CD14-positive monocyte (primary cell): Measurements from ENCODE around the gene PARP4. TPM values are rescaled to one million over a fixed set of nuclear protein-coding genes. Genes with fewer than 3 reads are reported as not detected.
"Not testable (repeated sequence)": the region's sequence is repeated elsewhere in the genome, so short reads cannot be mapped to it uniquely, and the experiment has no call there.

Source experiments
- DNase-seq, 3 donors: peaks; one replicate each; pipeline ENCODE4 v3.0.0-alpha.2; 2011 to 2022
- H2AFZ ChIP-seq: 2 replicates; pipeline ENCODE4 v1.6.0; 2012; ENCODE audit warnings: mild to moderate bottlenecking, low read depth, low read length, inconsistent platforms; ENCODE audit not compliant: insufficient read depth, poor library complexity, severe bottlenecking
- H3K27ac ChIP-seq, 2 donors: 1 replicate in 1 of 2; 2 replicates in 1 of 2; pipeline ENCODE4 v1.5.1; 2012 to 2013; ENCODE audit warnings: low read length in 2 of 2, control low read depth in 1 of 2, inconsistent platforms in 1 of 2, low read depth in 1 of 2, mild to moderate bottlenecking in 1 of 2
- H3K27me3 ChIP-seq, 2 donors: one replicate each; pipeline versions ENCODE4 v1.6.0 to v1.6.1; 2011 to 2013; ENCODE audit warnings: low read length in 2 of 2; ENCODE audit not compliant: control insufficient read depth in 2 of 2, insufficient read depth in 2 of 2
- H3K36me3 ChIP-seq, 2 donors: replicated peaks in 1 of 2; 1 replicate in 1 of 2; 2 replicates in 1 of 2; pipeline versions ENCODE4 v1.5.1 to v1.6.1; 2012 to 2013; ENCODE audit warnings: low read length in 2 of 2, control low read depth in 1 of 2, inconsistent platforms in 1 of 2, mild to moderate bottlenecking in 1 of 2; ENCODE audit not compliant: insufficient read depth in 2 of 2, control insufficient read depth in 1 of 2
- H3K4me1 ChIP-seq, 2 donors: 1 replicate in 1 of 2; 2 replicates in 1 of 2; pipeline versions ENCODE4 v1.5.1 to v1.6.1; 2012 to 2013; ENCODE audit warnings: low read length in 2 of 2, control low read depth in 1 of 2, inconsistent platforms in 1 of 2, mild to moderate bottlenecking in 1 of 2, moderate library complexity in 1 of 2; ENCODE audit not compliant: insufficient read depth in 2 of 2, control insufficient read depth in 1 of 2
- H3K4me2 ChIP-seq: replicated peaks from 2 replicates; pipeline ENCODE3; 2012; ENCODE audit warnings: low read length, moderate library complexity, mild to moderate bottlenecking; ENCODE audit not compliant: poor library complexity, severe bottlenecking; ENCODE audit errors: extremely low read depth
- H3K4me3 ChIP-seq, 3 experiments: fragments of 200-600 bp in 1 of 3; sonication (generic) in 1 of 3; replicated peaks in 1 of 3; 1 replicate in 2 of 3; 2 replicates in 1 of 3; pipeline ENCODE4 v1.5.1; 2011 to 2013; ENCODE audit warnings: low read length in 3 of 3, mild to moderate bottlenecking in 3 of 3, control low read depth in 2 of 3, low read depth in 2 of 3, inconsistent platforms in 1 of 3, moderate library complexity in 1 of 3
- H3K79me2 ChIP-seq: 2 replicates; pipeline ENCODE4 v1.6.0; 2012; ENCODE audit warnings: mild to moderate bottlenecking, control low read depth, inconsistent platforms, low read length, moderate library complexity; ENCODE audit not compliant: insufficient read depth
- H3K9ac ChIP-seq: 2 replicates; pipeline ENCODE4 v1.6.0; 2017; ENCODE audit warnings: low read length, mild to moderate bottlenecking; ENCODE audit not compliant: insufficient read depth, poor library complexity, severe bottlenecking
- H3K9me3 ChIP-seq, 2 donors: replicated peaks in 1 of 2; 1 replicate in 1 of 2; 2 replicates in 1 of 2; pipeline versions ENCODE4 v1.5.1 to v1.6.1; 2012 to 2013; ENCODE audit warnings: low read length in 2 of 2, control low read depth in 1 of 2; ENCODE audit not compliant: control insufficient read depth in 1 of 2, insufficient read depth in 1 of 2
- H4K20me1 ChIP-seq: 2 replicates; pipeline ENCODE4 v1.6.0; 2012; ENCODE audit warnings: mild to moderate bottlenecking, low read length, control low read depth, moderate library complexity; ENCODE audit not compliant: insufficient read depth
- H3K27ac Mint-ChIP-seq, 7 donors: one replicate each; pipeline ENCODE4 v1.8.0; 2020; ENCODE audit warnings: mild to moderate bottlenecking in 7 of 7, mixed read lengths in 7 of 7, moderate library complexity in 6 of 7, inconsistent platforms in 2 of 7
- H3K27me3 Mint-ChIP-seq, 3 donors: one replicate each; pipeline ENCODE4 v1.8.0; 2021 to 2022; ENCODE audit warnings: low read depth in 3 of 3, mild to moderate bottlenecking in 3 of 3, mixed read lengths in 3 of 3, moderate library complexity in 3 of 3, inconsistent platforms in 1 of 3
- H3K36me3 Mint-ChIP-seq, 2 donors: one replicate each; pipeline ENCODE4 v1.8.0; 2020; ENCODE audit warnings: mixed read lengths in 2 of 2, inconsistent platforms in 1 of 2, mild to moderate bottlenecking in 1 of 2
- H3K4me1 Mint-ChIP-seq: one replicate; pipeline ENCODE4 v1.8.0; 2020; ENCODE audit warnings: mild to moderate bottlenecking, mixed read lengths
- H3K4me3 Mint-ChIP-seq, 2 donors: one replicate each; pipeline ENCODE4 v1.8.0; 2020; ENCODE audit warnings: mild to moderate bottlenecking in 2 of 2, mixed read lengths in 2 of 2, moderate library complexity in 1 of 2
- H3K9me3 Mint-ChIP-seq, 7 donors: one replicate each; pipeline ENCODE4 v1.8.0; 2020 to 2022; ENCODE audit warnings: mixed read lengths in 7 of 7, mild to moderate bottlenecking in 6 of 7, moderate library complexity in 6 of 7, inconsistent platforms in 2 of 7
- WGBS: methylation state at CpG from one replicate; pipeline ENCODE4 v1.1.5; 2013; ENCODE audit warnings: missing lambda C conversion rate; ENCODE audit not compliant: insufficient coverage; 5-methylcytosine and 5-hydroxymethylcytosine counted together
- intact Hi-C, 2 donors: fragments of 100-400 bp; cut with micrococcal nuclease; formaldehyde crosslinking; loops; one replicate each; pipeline versions ENCODE4 v1.15.0 to v1.15.1; 2023
- polyA plus RNA-seq, 3 donors: library from polyadenylated mRNA; depleted of rRNA in 1 of 3; unstranded in 2 of 3; stranded (reverse) in 1 of 3; fragments of 300-500 nt in 2 of 3; fragments of >200 nt in 1 of 3; fragmentation: Illumina TruSeq in 2 of 3; gene quantifications; 1 replicate in 2 of 3; 2 replicates in 1 of 3; pipeline ENCODE4 v1.2.3, GENCODE V29; 2012 to 2021
- TF ChIP-seq, protein P1 (sequence below): fragments of 200-600 bp; IDR thresholded peaks from one replicate; pipeline ENCODE4 v1.8.0; 2022; ENCODE audit warnings: antibody characterized with exemption, mild to moderate bottlenecking

The PARP4 gene
- polyA plus RNA-seq, 3 donors, result 34.0 to 56.8 (median 51.9) TPM

GRCh38 chr13:24511019-24511815, 1.4 kb downstream of the PARP4 start:
- H3K27ac ChIP-seq, result peak overlapping the region; percentile 95 to 96
- peak overlapping the region; percentile 65 to 94 (median 71) for H3K4me3 ChIP-seq
- H3K4me1 ChIP-seq, result peaks cover 13 to 26% of the 10 kb centered on the region in 2 donors
- H4K20me1 ChIP-seq, result peaks cover 39% of the 10 kb centered on the region
- peaks cover 61% of the 10 kb centered on the region for H3K79me2 ChIP-seq
- intact Hi-C loops, result loop anchor here in 1 of 2 donors (10.0 kb wide), 1 partner anchor 226 kb away; no protein-coding TSS in a partner anchor
- 15% methylated on average over 17 of the region's 22 CpGs for WGBS
- DNase-seq, result peak; percentile 74 to 89 (median 82)
- Mint-ChIP-seq H3K4me3 (peak overlapping the region; percentile 92 to 93), H3K9me3 (peaks cover 0 to 3% (median 0%) of the 10 kb centered on the region in 7 donors), H3K36me3 (peaks cover 12 to 22% of the 10 kb centered on the region in 2 donors), H3K27me3 (peaks cover 0 to 3% (median 2%) of the 10 kb centered on the region in 3 donors), H3K4me1 (peaks cover 27% of the 10 kb centered on the region), H3K27ac (peak overlapping the region; percentile 98 to 99 (median 99))
- peak overlapping the region; percentile 75 for H3K4me2 ChIP-seq
- peaks cover 0 to 3% of the 10 kb centered on the region in 2 donors for H3K9me3 ChIP-seq
- H3K27me3 ChIP-seq, result no peaks in the 10 kb centered on the region
- H3K9ac ChIP-seq, result peak overlapping the region; percentile 100
- H3K36me3 ChIP-seq, result peaks cover 0 to 26% of the 10 kb centered on the region in 2 donors
- peak overlapping the region; percentile 4 for H2AFZ ChIP-seq
- TF ChIP-seq, protein P1, sequence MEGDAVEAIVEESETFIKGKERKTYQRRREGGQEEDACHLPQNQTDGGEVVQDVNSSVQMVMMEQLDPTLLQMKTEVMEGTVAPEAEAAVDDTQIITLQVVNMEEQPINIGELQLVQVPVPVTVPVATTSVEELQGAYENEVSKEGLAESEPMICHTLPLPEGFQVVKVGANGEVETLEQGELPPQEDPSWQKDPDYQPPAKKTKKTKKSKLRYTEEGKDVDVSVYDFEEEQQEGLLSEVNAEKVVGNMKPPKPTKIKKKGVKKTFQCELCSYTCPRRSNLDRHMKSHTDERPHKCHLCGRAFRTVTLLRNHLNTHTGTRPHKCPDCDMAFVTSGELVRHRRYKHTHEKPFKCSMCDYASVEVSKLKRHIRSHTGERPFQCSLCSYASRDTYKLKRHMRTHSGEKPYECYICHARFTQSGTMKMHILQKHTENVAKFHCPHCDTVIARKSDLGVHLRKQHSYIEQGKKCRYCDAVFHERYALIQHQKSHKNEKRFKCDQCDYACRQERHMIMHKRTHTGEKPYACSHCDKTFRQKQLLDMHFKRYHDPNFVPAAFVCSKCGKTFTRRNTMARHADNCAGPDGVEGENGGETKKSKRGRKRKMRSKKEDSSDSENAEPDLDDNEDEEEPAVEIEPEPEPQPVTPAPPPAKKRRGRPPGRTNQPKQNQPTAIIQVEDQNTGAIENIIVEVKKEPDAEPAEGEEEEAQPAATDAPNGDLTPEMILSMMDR, result no peak

DNA sequence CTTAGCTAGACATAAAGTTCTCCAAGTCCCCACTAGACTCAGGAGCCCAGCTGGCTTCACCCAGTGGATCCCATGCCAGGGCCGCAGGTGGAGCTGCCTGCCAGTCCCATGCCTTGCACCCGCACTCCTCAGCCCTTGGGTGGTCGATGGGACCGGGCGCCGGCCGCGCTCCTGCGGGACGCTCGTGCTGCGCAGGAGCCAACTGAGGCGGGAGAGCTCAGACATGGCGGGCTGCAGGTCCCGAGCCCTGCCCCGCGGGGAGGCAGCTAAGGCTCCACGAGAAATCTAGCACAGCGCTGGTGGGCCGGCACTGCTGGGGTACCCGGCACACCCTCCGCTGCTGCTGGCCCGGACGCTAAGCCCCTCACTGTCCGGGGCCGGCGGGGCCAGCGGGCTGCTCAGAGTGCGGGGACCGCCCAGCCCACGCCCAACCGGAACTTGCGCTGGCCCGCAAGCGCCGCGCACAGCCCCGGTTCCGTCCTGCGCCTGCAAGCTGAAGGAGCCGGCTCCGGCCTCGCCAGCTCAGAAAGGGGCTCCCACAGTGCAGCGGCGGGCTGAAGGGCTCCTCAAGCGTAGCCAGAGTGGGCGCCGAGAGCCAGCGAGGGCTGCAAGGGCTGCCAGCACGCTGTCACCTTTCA, 5.8 kb downstream of the PARP4 start:
- H3K27me3 Mint-ChIP-seq, result no peaks in the 10 kb centered on the region
- Histone ChIP-seq H4K20me1 (peaks cover 83% of the 10 kb centered on the region), H3K4me2 (no peak overlapping the region), H3K4me3 (no peak overlapping the region), H3K36me3 (peaks cover 4 to 52% of the 10 kb centered on the region in 2 donors), H3K4me1 (peaks cover 20 to 26% of the 10 kb centered on the region in 2 donors), H3K79me2 (peaks cover 98% of the 10 kb centered on the region), H3K9me3 (peaks cover 0 to 3% of the 10 kb centered on the region in 2 donors), H2AFZ (no peak overlapping the region), H3K27me3 (no peaks in the 10 kb centered on the region), H3K27ac (no peak overlapping the region), H3K9ac (no peak overlapping the region)
- H3K9me3 Mint-ChIP-seq, result peaks cover 0 to 4% (median 0%) of the 10 kb centered on the region in 7 donors
- peaks cover 40% of the 10 kb centered on the region for H3K4me1 Mint-ChIP-seq
- H3K27ac Mint-ChIP-seq, result peak overlapping the region in 1 of 7 donors; percentile 12
- H3K36me3 Mint-ChIP-seq, result peaks cover 29 to 40% of the 10 kb centered on the region in 2 donors
- 99% methylated on average over 47 of the region's 50 CpGs for WGBS
- no peak overlapping the region for H3K4me3 Mint-ChIP-seq
- TF ChIP-seq, protein P1, result no peak
- intact Hi-C loops, result no loop called here
- DNase-seq, result no peak

GRCh38 chr13:24506283-24506682, 6.3 kb downstream of the PARP4 start:
- H3K9me3 Mint-ChIP-seq, H3K27me3 ChIP-seq, H3K9ac ChIP-seq, H3K9me3 ChIP-seq, H3K4me3 ChIP-seq, DNase-seq, intact Hi-C loops, H2AFZ ChIP-seq, H3K4me2 ChIP-seq, H3K4me3 Mint-ChIP-seq, H3K27me3 Mint-ChIP-seq: not testable (repeated sequence)
- H3K27ac Mint-ChIP-seq, result peak overlapping the region in 3 of 7 donors; percentile 12 to 69 (median 57)
- WGBS, result 100% methylated on average over 5 of the region's 6 CpGs
- peaks cover 32 to 46% of the 10 kb centered on the region in 2 donors for H3K36me3 Mint-ChIP-seq
- Histone ChIP-seq H3K79me2 (peaks cover 100% of the 10 kb centered on the region), H3K4me1 (peaks cover 17 to 24% of the 10 kb centered on the region in 2 donors), H3K36me3 (peaks cover 10 to 57% of the 10 kb centered on the region in 2 donors), H3K27ac (peak overlapping the region in 1 of 2 donors; percentile 48), H4K20me1 (peaks cover 89% of the 10 kb centered on the region)
- peaks cover 36% of the 10 kb centered on the region for H3K4me1 Mint-ChIP-seq
